ENCODE data around the gene CAV3. TPM values are rescaled to one million over a fixed set of nuclear protein-coding genes. Genes with fewer than 3 reads are reported as not detected.

Gene CAV3
- total and polyA plus RNA-seq, 2 experiments from 2014 or later, result not detected

- peaks cover 9% of the 10 kb centered on the region for H3K27me3 Mint-ChIP-seq (ENCODE audit: insufficient read depth, low read depth, poor library complexity)
- no peak overlapping the region for H3K4me3 ChIP-seq
- no peaks in the 10 kb centered on the region for H3K79me2 ChIP-seq (replicated peaks; ENCODE audit: insufficient read depth)
- ATAC-seq (no peak), DNase-seq (ENCODE audit: low spot score) (no peak)
- no peaks in the 10 kb centered on the region for H3K9me2 ChIP-seq (ENCODE audit: insufficient read depth)
- no peaks in the 10 kb centered on the region for H3F3A ChIP-seq (replicated peaks; ENCODE audit: low read depth)
- H3K36me3 Mint-ChIP-seq (ENCODE audit: low read depth), result no peaks in the 10 kb centered on the region; the same call in 2 of the 3 replicates
- H3K27ac ChIP-seq (ENCODE audit: low read depth), result no peak overlapping the region
- no peaks in the 10 kb centered on the region for H3K27me3 ChIP-seq (ENCODE audit: insufficient read depth)
- no peaks in the 10 kb centered on the region for H3K4me1 ChIP-seq (ENCODE audit: insufficient read depth)
- no peak overlapping the region for H3K4me2 ChIP-seq
- no peaks in the 10 kb centered on the region for H4K20me1 ChIP-seq (replicated peaks; ENCODE audit: insufficient read depth)
- no peak for TF ChIP-seq ETS1 (IDR thresholded peaks at IDR 0.05)
- no peak for TF ChIP-seq NANOG (IDR thresholded peaks at IDR 0.05; ENCODE audit: borderline replicate concordance)
- no peak for TF ChIP-seq EZH2phosphoT487 (IDR thresholded peaks at IDR 0.05; ENCODE audit: unreplicated experiment)
- no peak for TF ChIP-seq REST (IDR thresholded peaks at IDR 0.05; ENCODE audit: unreplicated experiment)
- no peaks in the 10 kb centered on the region for H3K36me3 ChIP-seq (ENCODE audit: insufficient read depth)
- H3K27ac Mint-ChIP-seq, result no peak overlapping the region
- H2AFZ ChIP-seq, result no peak overlapping the region
- H3K9me3 Mint-ChIP-seq, result no peaks in the 10 kb centered on the region
- H3K4me3 Mint-ChIP-seq, result no peak overlapping the region
- no peaks in the 10 kb centered on the region; the same call in 2 of the 3 replicates for H3K4me1 Mint-ChIP-seq
Measured at GRCh38 chr3:8749316-8749715, 15.7 kb downstream of the CAV3 start.

- Histone ChIP-seq H3K36me3 (ENCODE audit: insufficient read depth) (no peaks in the 10 kb centered on the region), H4K20me1 (replicated peaks; ENCODE audit: insufficient read depth) (peaks cover 6% of the 10 kb centered on the region; the same call in 1 of the 2 replicates), H2AFZ (no peak overlapping the region), H3K4me1 (ENCODE audit: insufficient read depth) (no peaks in the 10 kb centered on the region), H3K4me3 (no peak overlapping the region), H3K4me2 (no peak overlapping the region), H3F3A (replicated peaks; ENCODE audit: low read depth) (no peaks in the 10 kb centered on the region), H3K27me3 (ENCODE audit: insufficient read depth) (no peaks in the 10 kb centered on the region), H3K27ac (ENCODE audit: low read depth) (no peak overlapping the region), H3K9me2 (ENCODE audit: insufficient read depth) (no peaks in the 10 kb centered on the region), H3K79me2 (replicated peaks; ENCODE audit: insufficient read depth) (no peaks in the 10 kb centered on the region)
- no peak overlapping the region for H3K27ac Mint-ChIP-seq
- no peak for DNase-seq (ENCODE audit: low spot score)
- H3K4me3 Mint-ChIP-seq, result no peak overlapping the region
- H3K27me3 Mint-ChIP-seq (ENCODE audit: insufficient read depth, low read depth, poor library complexity), result peaks cover 5% of the 10 kb centered on the region
- H3K9me3 Mint-ChIP-seq, result no peaks in the 10 kb centered on the region
- no peaks in the 10 kb centered on the region; the same call in 2 of the 3 replicates for H3K36me3 Mint-ChIP-seq (ENCODE audit: low read depth)
- H3K4me1 Mint-ChIP-seq, result no peaks in the 10 kb centered on the region; the same call in 2 of the 3 replicates
- TF ChIP-seq ZNF462 (CRISPR knock-in tag; IDR thresholded peaks at IDR 0.05), result no peak
- ATAC-seq, result no peak
Measured at GRCh38 chr3:8752832-8753231, 19.2 kb downstream of the CAV3 start.

Data from GM23338 (cell line).